Skeletal muscle tissue (tissue), 4 donors: Measurements from ENCODE around the gene FMN2. TPM values are rescaled to one million over a fixed set of nuclear protein-coding genes. Genes with fewer than 3 reads are reported as not detected.
"Not testable (repeated sequence)": the region's sequence is repeated elsewhere in the genome, so short reads cannot be mapped to it uniquely, and the experiment has no call there.

ENCODE experiments used
- H3K27ac ChIP-seq: one replicate; pipeline ENCODE4 v1.7.0; 2013; ENCODE audit warnings: mild to moderate bottlenecking, low read depth, low read length, inconsistent platforms
- H3K27me3 ChIP-seq, 3 donors: one replicate each; pipeline ENCODE4 v1.7.0; 2013; ENCODE audit warnings: low read length in 3 of 3; ENCODE audit not compliant: control insufficient read depth in 3 of 3, insufficient read depth in 3 of 3
- H3K36me3 ChIP-seq, 3 donors: one replicate each; pipeline ENCODE4 v1.7.0; 2013; ENCODE audit warnings: low read length in 3 of 3; ENCODE audit not compliant: control insufficient read depth in 3 of 3, insufficient read depth in 3 of 3
- H3K4me1 ChIP-seq, 3 donors: one replicate each; pipeline ENCODE4 v1.7.0; 2013; ENCODE audit warnings: low read length in 3 of 3, mild to moderate bottlenecking in 3 of 3; ENCODE audit not compliant: control insufficient read depth in 3 of 3, insufficient read depth in 3 of 3
- H3K4me3 ChIP-seq, 3 donors: one replicate each; pipeline ENCODE4 v1.7.0; 2013; ENCODE audit warnings: low read length in 3 of 3
- H3K9ac ChIP-seq, 3 donors: one replicate each; pipeline ENCODE4 v1.7.0; 2013; ENCODE audit warnings: low read length in 3 of 3, mild to moderate bottlenecking in 3 of 3, moderate library complexity in 2 of 3, low read depth in 1 of 3
- H3K9me3 ChIP-seq, 3 donors: one replicate each; pipeline ENCODE4 v1.7.0; 2013; ENCODE audit warnings: low read length in 3 of 3; ENCODE audit not compliant: control insufficient read depth in 3 of 3
- total RNA-seq: library from RNA; depleted of rRNA; stranded (reverse); fragments of >200 nt; gene quantifications from one replicate; pipeline ENCODE4 v1.2.3, GENCODE V29; 2014
- donor health status: Osteomylitis.

Gene FMN2
- total RNA-seq, 1 donor from 2014 or later = 2.1 TPM

- Histone ChIP-seq H3K27ac (no peak overlapping the region), H3K9me3 (no peaks in the 10 kb centered on the region), H3K4me1 (no peaks in the 10 kb centered on the region), H3K4me3 (no peak overlapping the region), H3K9ac (no peak overlapping the region), H3K27me3 (no peaks in the 10 kb centered on the region), H3K36me3 (no peaks in the 10 kb centered on the region)
These were observed 165.3 kb downstream of the FMN2 start for GRCh38 chr1:240256836-240257503.

DNA sequence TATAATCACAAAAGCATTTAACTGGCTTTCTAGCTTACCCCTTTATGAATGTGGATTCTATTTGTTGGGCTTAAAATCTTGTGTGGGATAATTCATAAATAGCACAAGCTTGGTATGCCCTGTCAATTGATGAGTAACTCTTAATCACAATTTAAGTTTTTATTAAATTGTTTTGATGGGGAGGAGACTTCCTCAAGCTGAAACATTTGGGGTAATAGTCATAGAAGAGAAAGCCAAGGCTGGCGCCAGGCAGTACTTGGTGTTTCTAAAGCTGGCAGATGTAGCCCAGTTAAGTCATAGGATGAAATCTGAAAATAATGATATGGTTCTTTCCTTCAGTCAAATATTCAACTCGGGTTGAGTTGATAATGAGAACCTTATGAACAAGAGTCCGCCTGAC, 167.2 kb downstream of the FMN2 start:
- Histone ChIP-seq H3K27ac (no peak overlapping the region), H3K36me3 (no peaks in the 10 kb centered on the region), H3K4me1 (no peaks in the 10 kb centered on the region), H3K4me3 (no peak overlapping the region), H3K27me3 (no peaks in the 10 kb centered on the region), H3K9me3 (no peaks in the 10 kb centered on the region), H3K9ac (no peak overlapping the region)

DNA sequence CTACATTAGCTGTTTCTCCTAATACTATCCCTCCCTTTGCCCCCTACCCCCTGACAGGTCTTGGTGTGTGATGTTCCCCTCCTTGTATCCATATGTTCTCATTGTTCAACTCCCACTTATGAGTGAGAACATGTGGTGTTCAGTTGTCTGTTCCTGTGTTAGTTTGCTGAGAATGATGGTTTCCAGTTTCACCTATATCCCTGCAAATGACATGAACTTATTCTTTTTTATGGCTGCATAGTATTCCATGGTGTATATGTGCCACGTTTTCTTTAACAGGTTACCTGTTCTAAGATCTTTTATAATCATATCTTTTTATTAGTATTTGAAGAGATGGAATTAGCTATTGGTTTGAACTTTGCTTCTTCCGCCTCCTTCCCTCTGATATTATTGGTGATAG, 172.8 kb downstream of the FMN2 start:
- not testable (repeated sequence) for H3K9me3 ChIP-seq, H3K27me3 ChIP-seq, H3K4me1 ChIP-seq, H3K36me3 ChIP-seq, H3K9ac ChIP-seq, H3K27ac ChIP-seq, H3K4me3 ChIP-seq

DNA sequence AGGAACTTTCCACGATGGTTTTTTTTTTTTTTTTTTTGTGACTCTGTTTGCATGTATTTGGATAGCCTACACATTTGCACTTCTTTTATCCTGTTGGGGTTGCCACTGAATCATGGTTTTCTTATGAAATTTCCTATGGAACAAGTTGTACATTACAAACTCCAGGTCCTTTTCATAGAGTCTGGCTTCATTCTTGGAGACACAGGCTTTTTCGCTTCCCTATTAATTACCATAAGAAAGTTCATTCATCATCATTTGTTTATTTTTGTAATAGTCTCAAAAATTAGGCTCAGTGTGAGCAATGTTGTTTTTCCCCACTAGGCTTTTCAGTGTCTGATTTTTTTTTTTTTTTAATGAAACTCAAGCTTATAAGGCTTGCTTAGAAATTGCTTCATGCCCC, 179.4 kb downstream of the FMN2 start:
- Histone ChIP-seq H3K9me3 (peaks cover 0 to 3% (median 3%) of the 10 kb centered on the region in 3 donors), H3K9ac (no peak overlapping the region), H3K4me3 (no peak overlapping the region), H3K27me3 (no peaks in the 10 kb centered on the region), H3K27ac (no peak overlapping the region), H3K4me1 (no peaks in the 10 kb centered on the region), H3K36me3 (no peaks in the 10 kb centered on the region)

GRCh38 chr1:240274569-240274968, 182.9 kb downstream of the FMN2 start:
- no peak overlapping the region for H3K9ac ChIP-seq
- no peak overlapping the region for H3K4me3 ChIP-seq
- no peak overlapping the region for H3K27ac ChIP-seq
- H3K9me3 ChIP-seq = peaks cover 0 to 3% (median 3%) of the 10 kb centered on the region in 3 donors
- no peaks in the 10 kb centered on the region for H3K4me1 ChIP-seq
- H3K27me3 ChIP-seq = no peaks in the 10 kb centered on the region
- H3K36me3 ChIP-seq = no peaks in the 10 kb centered on the region

DNA sequence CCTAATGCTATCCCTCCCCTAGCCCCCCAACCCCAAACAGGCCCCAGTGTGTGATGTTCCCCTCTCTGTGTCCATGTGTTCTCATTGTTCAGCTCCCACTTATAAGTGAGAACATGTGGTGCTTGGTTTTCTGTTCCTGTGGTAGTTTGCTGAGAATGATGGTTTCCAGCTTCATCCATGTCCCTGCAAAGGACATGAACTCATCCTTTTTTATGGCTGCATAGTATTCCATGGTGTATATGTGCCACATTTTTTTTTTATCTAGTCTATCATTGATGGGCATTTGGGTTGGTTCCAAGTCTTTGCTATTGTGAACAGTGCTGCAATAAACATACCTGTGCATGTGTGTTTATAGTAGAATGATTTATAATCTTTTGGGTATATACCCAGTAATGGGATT, 183.5 kb downstream of the FMN2 start:
- H3K9me3 ChIP-seq, H3K27ac ChIP-seq: not testable (repeated sequence)

DNA sequence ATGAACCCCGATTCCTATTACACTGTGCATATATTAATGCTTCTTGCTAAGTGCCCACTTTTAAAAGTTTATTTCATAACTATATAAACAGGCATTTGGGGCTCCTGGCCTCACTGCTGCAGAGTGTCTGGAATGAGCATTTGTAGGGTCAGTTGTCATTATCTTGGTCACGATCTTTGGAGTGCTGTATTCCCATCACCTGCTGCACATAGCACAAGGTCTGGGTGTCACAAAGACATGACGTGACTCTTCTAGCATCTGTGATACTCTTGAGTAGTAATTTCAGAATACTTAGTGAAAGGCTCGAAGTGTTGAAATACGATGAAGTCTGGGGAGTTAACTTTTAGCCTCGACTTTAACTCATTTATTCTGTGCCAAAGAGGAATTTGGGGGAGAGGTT, 186.4 kb downstream of the FMN2 start:
- no peaks in the 10 kb centered on the region for H3K36me3 ChIP-seq
- no peak overlapping the region for H3K27ac ChIP-seq
- no peaks in the 10 kb centered on the region for H3K4me1 ChIP-seq
- no peaks in the 10 kb centered on the region for H3K27me3 ChIP-seq
- no peak overlapping the region for H3K9ac ChIP-seq
- H3K4me3 ChIP-seq = no peak overlapping the region
- H3K9me3 ChIP-seq = peaks cover 0 to 3% (median 0%) of the 10 kb centered on the region in 3 donors

More for the DNA sequence above, 183.5 kb downstream of the FMN2 start:
- H3K9ac ChIP-seq, H3K36me3 ChIP-seq, H3K4me1 ChIP-seq, H3K27me3 ChIP-seq, H3K4me3 ChIP-seq: not testable (repeated sequence)

DNA sequence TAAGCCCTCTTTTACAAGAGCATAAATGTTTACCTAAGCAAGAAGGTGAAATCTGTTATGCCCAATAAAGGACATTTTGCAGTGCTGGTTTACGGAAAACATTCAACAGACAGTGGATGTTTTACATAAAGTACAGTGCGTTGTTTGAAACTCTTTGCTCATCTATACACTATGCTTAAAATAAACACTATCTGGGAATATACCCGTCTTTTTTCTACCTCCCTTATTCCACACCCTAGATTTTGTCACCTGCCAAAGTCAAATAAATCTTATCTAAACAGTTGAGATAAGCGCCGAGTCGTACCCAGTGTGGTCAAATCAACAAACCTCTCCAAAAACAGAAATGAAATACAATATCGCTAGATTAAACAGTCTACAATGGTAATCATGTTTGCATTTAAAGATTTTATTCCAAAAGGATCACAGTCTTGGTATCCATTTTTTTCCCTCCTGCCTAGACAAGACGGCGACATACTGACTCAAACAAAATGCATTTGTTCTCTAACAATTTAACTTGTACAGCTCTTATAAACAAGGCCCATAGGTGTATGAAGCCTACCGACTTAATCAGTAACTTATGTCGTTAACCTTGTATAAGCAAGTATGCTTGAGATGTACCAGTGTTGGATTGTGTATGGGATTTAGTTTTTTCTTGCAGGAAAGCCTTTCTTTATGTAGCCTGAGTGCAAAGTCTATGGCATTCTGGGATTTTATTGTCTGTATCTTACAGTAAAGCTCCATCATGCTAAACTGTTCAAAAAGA, 189.1 kb downstream of the FMN2 start:
- Histone ChIP-seq H3K9me3 (no peaks in the 10 kb centered on the region), H3K4me3 (no peak overlapping the region), H3K36me3 (no peaks in the 10 kb centered on the region), H3K9ac (no peak overlapping the region), H3K4me1 (no peaks in the 10 kb centered on the region), H3K27me3 (no peaks in the 10 kb centered on the region), H3K27ac (no peak overlapping the region)

- no peaks in the 10 kb centered on the region for H3K36me3 ChIP-seq
- no peak overlapping the region for H3K4me3 ChIP-seq
- no peaks in the 10 kb centered on the region for H3K4me1 ChIP-seq
- no peaks in the 10 kb centered on the region for H3K9me3 ChIP-seq
- no peaks in the 10 kb centered on the region for H3K27me3 ChIP-seq
- no peak overlapping the region for H3K27ac ChIP-seq
- no peak overlapping the region for H3K9ac ChIP-seq
These were observed 190.6 kb downstream of the FMN2 start for GRCh38 chr1:240282061-240282830.
